Prostate gland (tissue), 2 donors: Measurements from ENCODE around the gene OPHN1.

Experiments used
- CTCF ChIP-seq, 4 experiments: fragments of 200-600 bp in 2 of 4; fragments of 450-650 bp in 2 of 4; sonication (generic) in 2 of 4; IDR thresholded peaks; 1 replicate in 3 of 4; 2 replicates in 1 of 4; pipeline ENCODE4 v1.5.1; 2016 to 2019; ENCODE audit warnings: antibody characterized with exemption in 4 of 4, mild to moderate bottlenecking in 2 of 4, moderate library complexity in 2 of 4
- POLR2A ChIP-seq: fragments of 450-650 bp; IDR thresholded peaks from one replicate; pipeline ENCODE4 v1.6.1; 2016; ENCODE audit warnings: antibody characterized with exemption, mild to moderate bottlenecking
- POLR2AphosphoS5 ChIP-seq: sonication (generic); formaldehyde crosslinking; IDR thresholded peaks from one replicate; pipeline ENCODE4 v1.6.1; 2017; ENCODE audit warnings: antibody characterized with exemption

- TF ChIP-seq POLR2AphosphoS5 (no peak), CTCF (IDR thresholded peaks at IDR 0.05) (no peak), POLR2A (no peak)
Observed at GRCh38 chrX:68193234-68193633, 240.1 kb downstream of the OPHN1 start.
